Stimulated activated CD4-positive, alpha-beta T cell treated with anti-CD3 and anti-CD28 coated beads, TNF-alpha, amount 100 ng/mL, for 4 hours (primary cell): ENCODE data around the gene SIK2.
"Not testable (repeated sequence)": the region's sequence is repeated elsewhere in the genome, so short reads cannot be mapped to it uniquely, and the experiment has no call there.

ENCODE experiments used
- DNase-seq, 3 experiments: peaks; one replicate each; pipeline ENCODE4 v3.0.0-alpha.2; 2020; ENCODE audit warnings: low read depth in 3 of 3

Gene SIK2

DNA sequence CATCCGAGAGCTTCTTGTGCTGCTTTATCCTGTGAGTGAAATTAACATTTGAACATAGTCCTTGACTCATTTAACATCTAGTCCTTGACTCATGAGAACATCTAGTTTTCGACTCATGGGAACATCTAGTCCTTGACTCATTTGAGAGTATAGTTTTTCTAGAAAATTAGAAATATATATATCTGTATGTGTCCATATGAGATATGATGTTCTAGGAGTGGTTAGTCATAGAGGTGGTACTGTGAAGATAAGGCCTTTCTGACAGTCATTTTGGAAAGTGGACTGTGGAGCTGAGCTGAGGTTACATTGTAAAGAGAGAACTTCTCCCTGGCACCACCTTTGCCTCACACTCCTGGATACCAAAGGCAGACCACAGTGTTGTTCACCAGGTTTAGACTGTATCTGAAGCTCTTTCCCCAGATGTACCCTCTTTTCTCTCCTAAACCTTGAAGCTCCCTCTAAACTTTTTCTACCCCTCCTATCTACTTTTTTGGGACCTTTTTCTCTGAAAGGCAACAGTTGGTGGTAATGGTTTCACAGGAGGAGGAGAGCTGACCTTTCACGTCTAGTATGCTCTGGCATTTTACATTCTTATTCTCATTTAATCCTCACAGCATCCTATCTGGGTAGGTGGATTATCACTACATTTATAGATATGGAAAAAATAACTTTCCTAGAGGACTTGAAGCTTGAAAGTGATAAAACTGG lies 96.8 kb downstream of the SIK2 start:
- DNase-seq, result no peak

DNA sequence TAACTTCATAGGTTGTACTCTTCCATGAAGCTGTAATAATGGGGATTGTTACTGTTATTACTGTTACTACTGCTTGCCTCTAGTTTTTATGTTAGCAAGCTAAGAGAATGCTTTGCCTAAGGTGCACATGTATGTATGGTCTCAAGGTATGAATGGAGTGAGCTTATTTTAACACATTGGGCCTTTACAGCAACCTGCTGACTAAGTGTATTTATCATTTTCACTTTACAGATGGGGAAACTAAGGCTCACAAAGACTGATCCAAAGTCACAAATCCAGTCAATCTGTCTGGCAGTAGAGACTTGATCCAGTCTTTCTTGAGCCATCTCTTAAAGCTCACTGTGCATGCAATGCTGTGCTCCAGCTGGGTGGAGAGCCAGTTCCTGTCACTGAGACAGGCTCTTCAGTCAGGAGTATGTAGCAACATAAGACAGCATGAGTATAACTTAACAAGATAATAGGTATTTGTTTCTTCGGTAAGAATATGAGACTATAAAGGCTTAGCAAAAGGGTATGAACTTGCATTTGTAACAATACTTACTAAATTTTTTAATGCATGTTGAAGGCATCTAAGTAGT lies 97.4 kb downstream of the SIK2 start:
- DNase-seq, result no peak

DNA sequence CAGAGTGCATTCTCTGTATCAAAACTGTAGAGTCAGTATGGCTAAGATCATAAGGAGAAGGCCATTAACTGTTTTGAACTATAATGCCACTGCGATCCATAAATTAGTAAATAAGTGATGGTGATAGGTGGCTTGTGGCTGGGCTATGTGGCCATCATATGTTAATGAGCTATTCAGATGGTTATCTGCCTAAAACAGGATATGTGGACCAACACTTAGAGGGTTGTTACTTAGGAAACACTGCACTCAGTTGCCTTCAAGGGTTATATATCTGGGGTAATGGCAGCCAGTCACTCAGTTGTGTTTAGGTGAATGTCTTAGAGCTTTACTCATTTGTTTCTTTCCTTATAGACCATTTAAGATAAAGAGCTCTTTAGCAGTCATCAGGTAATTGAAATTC lies 97.9 kb downstream of the SIK2 start:
- DNase-seq, result no peak

DNA sequence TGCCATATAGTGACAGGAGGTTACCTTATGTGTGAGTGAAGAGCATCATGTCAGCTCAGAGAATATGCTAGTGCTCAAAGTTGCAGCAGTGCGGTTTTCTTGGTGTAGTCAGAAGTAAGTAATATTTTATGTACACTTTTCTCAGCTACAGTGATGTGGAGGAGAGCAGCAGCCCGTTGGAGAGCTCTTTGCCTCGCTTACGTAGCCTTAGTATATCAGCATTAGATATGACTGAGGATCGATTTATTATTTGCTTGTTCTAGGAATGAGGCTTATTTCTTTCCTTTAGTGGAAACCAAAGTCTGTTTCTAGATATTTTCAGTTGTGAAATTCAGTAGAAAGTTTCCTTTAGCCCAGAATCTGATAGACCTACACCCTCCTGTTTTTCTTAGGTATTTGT lies 100.4 kb downstream of the SIK2 start:
- DNase-seq, result no peak

DNA sequence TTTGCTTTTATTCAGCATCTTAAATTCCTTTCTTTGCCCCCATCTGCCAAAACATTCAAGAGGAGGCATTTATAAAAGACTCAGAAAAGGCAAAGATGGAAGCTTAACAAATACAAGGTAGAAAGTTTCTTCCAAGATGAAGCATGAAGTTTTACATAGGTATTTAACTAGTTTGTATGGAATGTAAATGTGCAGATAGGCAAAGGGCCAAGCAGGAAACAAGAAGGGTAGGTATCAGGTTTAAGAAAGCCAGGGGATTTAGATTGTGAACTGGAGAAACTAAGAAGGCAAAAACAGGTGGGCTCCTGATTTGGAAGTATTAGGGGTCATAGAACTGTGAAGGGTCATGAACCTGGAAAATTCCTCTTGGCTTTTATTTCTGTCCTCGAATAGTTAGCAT lies 101.3 kb downstream of the SIK2 start:
- no peak for DNase-seq

DNA sequence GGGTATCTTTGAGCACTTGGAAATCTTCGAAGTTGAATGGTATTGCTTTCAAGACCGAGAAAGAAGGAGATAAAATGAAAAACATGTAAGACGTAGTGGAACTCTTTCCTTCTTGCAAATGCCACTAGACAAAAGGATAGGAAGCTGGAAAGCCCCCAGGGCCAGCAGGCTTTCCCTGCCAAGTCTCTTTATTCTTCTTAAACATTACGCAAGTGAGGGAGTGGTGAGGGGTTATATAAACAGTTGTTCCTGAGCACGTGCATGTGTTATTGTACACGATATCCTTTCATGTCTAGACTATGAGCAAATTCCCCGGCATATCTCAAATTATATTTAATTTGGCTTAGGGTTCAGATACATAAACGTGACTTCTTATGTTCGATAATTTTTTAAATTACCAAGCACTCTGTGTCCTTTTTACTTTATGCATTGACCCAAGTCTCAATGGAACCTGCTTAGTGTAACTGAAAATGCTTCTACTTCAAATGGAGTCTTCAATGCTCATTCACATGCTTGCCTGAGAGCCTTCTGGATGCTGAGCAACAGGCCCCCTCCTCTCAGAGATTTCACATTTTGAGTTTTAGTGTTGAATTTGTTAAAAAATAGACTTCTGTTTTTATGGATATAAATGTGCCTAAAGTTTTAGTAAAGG lies 104.9 kb downstream of the SIK2 start:
- no peak for DNase-seq

DNA sequence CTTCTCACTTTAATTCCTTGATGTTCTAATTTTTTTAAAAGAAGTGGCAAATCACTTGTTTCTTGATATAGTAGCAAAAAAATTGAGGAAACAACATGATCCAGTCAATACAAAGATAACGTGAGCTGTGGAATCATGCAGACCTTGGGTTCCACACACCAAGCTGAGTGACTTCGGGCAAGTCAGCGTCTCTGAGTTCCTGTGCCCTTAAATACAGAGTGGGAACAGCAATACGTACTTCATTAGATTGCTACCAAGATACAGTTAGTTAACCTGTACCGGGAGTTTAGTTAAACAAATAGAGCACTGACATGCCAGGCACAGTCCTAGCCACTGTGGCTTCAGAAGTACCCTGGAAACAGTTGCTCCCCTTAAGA lies 105.4 kb downstream of the SIK2 start:
- DNase-seq, result no peak

DNA sequence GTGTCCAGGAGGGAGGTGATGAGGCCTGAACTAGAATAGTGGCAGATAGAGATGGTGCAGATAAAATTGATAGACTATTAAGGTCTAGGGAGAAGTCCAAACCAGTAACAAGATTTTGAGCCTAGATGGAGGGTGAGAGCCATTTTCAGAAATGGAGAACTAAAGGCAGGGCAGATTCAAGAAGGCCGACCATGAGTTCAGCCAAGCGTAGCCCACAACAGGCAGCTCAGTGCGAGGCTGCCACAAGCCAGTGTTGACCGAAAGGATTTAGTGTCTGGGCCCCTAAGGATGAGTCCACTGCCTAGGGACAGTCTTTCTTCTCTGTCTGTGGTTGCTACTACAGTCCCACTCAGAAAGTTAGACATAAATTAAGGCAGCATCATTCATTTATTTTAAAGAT lies 112.3 kb downstream of the SIK2 start:
- no peak for DNase-seq

DNA sequence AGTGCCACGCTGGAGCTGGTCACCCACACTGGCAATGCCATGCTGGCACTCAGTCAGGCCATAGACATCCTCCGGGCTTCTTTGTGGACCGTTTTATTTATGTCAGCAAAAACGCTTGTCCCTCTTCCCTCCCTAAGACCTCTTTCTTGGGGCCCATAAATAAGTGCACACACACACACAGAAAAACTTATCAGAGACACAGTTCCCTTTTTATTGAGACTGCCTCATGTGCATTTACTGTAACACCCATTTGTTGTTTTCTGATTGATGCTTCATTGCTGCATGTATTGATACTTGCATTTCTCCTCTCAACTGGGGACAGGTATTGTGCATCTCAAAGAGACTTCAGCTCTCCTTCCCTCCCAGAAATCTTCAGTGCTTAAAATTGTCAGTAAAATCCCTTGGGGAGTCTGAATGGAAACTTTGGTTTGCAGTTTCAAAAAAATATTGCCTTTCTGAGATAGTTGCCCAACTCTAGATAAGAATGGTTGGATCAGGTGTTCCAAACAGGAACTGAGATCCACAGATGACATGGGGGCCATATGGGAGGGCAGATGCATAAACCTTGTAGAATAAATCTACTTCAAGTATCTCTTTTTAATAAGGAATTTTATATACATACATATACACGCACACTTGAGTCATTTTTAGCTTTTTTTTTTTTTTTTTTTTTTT lies 113.0 kb downstream of the SIK2 start:
- DNase-seq, result no peak

DNA sequence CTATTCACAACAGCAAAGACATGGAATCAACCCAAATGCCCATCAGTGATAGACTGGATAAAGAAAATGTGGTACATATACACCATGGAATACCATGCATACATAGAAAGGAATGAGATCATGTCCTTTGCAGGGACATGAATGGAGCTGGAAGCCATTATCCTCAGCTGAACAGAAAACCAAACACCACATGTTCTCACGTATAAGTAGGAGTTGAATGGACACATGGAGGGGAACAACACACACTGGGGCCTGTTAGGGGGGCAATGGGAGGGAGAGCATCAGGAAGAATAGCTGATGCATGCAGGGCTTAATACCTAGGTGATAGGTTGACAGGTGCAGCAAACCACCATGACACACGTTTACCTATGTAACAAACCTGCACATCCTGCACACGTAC lies 115.4 kb downstream of the SIK2 start:
- not testable (repeated sequence) for DNase-seq

DNA sequence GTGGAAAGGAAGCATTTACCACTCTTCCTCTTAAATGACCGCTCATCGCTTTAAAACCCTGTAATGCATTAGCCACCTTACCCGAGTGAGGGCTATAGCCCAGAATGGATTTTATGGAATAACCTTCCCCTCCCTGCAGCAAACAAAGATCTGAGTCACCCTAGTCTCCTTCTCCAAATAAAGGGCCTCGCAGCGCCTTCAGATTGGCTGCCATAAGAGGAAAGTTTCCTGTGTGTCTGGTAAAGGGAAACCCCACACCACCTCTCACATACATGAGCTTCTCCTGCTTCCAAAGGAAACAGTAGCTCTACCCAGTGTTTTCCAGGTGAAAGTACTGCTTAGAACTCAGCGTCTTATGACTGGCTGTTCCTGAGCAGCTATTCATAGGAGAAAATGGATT lies 116.2 kb downstream of the SIK2 start:
- DNase-seq, result no peak

DNA sequence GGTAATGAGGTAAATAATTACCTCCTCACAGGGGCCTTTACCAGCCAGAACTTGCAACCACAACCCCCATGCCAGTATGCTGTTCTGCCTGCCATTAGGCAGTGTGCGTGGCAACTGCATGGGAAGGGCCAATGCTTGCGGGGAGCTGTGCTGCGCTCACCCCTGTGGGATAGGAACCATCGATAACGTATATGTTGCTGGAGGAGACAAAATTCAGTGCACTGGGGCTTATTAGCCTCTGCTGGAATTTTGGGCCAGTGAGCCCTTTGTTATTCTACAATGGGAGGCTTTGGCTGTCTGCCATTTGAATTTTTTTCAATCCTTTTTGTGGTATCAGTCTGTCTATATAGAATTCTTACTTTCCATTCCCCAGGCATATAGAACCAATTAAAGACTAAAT lies 116.6 kb downstream of the SIK2 start:
- DNase-seq, result no peak

DNA sequence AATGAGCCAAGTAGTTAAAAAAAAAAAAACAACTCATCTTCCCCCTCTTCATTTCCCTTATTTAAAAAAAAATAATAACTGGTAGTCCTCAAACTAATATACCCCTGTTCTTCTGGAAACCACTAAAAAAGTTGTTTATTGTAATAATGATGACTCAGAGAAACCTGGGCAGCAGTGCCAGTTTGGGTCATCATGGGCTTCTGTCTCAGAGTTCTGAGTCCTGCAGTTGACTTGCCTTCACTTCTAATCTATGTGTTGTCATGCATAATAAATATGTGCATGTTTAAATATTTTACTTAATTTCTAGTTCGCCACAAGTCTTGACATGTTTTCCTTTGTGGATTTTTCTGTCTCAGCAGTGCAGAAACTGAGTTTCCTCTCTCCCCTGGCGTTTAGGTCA lies 117.1 kb downstream of the SIK2 start:
- no peak for DNase-seq

DNA sequence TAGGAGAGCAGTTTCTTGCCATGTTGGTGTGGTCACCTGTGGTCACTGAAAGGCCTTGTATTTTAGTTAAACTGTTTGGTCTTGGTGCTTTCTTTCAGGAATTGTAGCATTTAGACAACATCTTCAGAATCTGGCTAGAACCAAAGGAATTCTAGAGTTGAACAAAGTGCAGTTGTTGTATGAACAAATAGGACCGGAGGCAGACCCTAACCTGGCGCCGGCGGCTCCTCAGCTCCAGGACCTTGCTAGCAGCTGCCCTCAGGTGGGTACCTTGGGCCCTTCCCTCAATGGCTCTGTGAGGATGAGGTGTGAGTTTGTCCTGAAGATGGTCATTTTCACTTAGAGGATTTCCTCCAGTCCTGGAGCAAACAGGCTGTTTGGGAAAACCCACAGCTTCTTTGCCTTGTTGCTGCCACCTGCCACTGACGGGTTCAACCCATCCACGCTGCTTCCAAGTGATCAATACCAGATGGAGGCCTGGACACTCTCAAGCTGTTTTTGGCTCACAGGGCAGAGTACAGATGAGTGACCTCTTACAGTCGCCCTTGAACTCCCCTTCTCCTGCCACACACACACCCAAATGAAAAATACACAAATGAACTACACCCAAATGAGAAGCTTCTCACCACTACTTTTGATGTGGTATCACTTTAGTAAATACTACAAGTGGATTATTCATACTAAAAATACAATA lies 118.7 kb downstream of the SIK2 start:
- DNase-seq, result no peak

DNA sequence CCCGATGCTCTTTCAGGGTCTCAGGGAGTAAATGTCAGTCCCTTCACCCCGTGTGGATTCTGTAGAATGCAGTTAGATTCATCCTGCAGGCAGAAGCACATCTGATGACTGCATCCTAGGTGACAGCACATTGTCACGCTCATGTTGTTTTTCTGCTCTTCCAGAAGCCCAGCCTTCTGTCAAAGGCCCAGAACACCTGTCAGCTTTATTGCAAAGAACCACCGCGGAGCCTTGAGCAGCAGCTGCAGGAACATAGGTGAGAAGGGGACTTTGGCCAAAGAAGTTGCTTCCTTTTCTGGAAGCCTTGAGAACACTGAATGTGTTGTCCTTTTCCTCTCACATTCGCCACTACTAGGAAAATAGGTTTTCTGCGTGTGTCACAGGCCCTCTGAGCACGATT lies 120.3 kb downstream of the SIK2 start:
- DNase-seq, result no peak

DNA sequence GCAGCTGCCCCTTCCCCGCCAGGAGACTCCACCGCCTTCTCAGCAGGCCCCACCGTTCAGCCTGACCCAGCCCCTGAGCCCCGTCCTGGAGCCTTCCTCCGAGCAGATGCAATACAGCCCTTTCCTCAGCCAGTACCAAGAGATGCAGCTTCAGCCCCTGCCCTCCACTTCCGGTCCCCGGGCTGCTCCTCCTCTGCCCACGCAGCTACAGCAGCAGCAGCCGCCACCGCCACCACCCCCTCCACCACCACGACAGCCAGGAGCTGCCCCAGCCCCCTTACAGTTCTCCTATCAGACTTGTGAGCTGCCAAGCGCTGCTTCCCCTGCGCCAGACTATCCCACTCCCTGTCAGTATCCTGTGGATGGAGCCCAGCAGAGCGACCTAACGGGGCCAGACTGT lies 121.3 kb downstream of the SIK2 start:
- DNase-seq, result no peak

DNA sequence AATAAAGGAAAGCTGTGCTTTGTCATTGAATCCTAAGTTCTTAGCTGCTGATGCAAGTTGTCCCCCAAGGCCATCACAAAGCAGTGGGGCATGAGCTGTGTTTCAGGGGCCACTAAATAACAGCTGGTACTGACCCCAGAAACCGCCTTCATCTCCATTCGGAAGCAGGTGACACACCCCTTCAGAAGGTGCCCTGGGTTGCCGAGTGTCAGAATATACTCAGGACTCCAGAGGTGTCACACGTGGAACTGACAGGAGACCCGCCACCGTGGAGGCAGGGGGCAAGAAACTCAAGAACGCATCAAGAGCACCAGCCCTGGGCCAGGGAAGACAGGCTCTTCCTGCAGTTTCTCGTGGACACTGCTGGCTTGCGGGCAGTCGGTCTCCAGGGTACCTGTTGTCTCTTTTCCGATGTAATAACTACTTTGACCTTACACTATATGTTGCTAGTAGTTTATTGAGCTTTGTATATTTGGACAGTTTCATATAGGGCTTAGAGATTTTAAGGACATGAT lies 122.4 kb downstream of the SIK2 start:
- no peak for DNase-seq

DNA sequence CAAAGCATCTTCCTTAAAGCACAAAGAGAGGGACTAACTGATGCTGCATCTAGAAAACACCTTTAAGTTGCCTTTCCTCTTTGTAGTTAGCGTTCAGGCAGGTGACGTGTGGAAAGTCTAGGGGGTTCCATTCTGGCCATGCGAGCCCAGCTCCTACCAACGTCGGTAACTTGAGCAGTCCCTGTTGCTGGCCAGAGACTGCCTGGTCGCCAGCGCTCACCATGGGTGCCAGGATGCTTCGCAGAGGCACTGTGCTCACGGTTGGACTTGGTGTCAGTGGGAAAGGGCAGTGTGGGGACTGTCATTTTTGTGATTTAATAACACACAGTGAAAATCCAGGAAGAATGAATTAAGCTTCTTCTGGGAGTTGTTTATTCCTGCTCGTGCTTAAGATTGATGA lies 123.4 kb downstream of the SIK2 start:
- no peak for DNase-seq

DNA sequence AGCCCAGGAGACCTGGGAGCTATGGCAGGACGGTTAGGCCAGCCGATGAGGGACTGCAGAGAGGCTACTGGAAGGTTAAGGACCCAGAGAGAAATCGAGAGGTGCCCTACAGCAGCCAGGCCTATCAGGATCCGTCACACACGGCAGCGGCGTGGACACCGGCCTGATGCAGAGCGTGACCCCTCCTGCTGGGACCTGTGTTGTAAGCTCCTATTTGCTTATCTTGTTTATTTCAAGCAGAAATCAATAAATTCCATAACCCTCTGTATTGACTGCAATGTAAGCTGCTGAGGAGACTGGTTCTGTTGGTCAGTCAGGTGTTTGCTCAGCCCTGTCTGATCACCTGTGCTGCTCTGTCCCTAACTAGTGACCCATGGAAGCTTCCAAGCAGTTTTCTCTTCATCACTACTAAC lies 124.1 kb downstream of the SIK2 start:
- DNase-seq, result no peak

DNA sequence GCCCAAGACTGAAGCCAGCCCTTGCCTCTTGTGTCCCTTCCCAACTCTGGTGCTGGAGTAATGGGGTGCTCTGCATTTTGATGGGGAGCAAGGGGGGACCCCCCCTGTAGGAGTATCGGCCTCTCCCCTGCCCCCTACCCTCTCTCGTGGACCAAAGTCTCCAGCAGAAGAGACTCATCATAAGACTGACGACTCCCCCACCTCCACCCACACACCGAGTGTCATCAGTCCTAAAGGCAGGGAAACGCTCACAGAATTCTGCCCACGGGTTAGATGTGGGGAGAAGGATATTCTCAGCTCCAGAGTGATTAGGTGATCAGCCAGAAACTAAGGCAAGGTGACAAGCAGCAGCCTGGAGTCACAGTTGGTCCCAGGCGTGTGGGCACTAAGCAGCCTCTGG lies 125.2 kb downstream of the SIK2 start:
- DNase-seq, result no peak

DNA sequence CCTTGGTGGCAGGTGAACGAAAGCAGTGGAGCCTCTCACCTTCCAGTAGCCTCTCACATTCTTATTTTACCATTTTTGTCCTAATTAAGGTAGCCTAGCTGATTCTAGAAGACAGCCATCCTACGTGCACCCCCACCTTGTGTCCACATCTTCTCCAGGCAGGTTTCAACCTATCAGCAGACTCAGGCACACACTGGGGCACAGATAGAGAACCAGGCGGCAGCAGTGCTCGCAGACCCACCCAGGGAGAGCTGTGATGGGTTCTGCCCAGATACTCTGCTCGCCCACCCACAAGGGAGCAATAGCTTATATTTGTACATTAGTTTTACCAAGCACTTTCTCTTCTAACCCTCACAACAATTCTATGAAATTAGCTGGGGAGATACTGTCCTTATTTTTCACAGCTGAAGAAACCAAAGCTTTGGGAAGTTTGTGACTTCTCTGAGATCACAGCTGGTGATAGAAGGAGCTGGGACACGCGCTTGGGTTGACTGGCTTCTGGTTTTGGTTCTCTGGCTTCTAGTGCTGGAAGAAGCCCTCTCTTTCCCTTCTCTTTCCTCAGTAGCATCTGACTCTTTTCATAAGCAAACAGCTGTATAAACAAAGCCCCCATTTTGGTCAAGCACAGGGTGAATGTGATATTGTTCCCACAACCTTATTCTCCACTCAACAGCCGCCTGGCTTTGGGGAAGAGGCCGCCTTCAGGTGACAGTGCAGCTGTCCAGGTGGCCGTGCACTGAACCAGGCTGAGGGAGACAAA lies 127.0 kb downstream of the SIK2 start:
- DNase-seq, result no peak
